Measurements from ENCODE around the gene NEURL1B.

DNA sequence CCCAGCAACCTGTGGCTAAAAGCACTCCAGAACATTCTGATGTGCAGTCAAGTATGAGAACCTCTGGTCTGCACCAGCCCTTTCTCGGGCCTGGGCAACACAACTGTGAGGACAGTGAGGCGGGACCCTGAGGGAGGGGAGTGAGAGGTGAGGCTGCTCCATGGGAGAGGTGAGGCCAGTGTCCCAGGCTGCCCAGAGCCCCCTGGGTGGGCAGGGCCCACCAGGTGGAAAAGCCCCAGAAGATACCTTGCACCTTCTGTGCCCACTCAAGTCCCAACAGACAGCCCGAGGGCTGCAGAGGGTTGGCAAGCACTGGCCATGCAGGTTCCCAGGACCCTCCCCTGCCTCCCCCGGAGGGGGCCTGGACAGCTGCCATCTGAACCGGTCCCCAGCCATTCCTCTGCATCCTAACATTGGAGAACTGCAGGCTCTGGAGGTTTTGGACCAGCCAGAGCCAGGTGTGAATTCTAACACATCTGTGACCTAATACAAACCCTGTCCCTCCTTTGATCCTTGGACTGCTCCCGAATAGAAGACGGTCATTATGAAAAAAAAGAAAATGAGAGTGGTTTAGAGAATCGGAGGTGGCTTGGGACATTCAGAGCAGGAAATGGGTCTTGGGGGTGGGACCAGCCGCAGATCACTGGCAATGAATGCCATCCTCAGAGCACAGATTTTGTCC lies 72.9 kb downstream of the NEURL1B start:
- TF ChIP-seq CTCF (IDR thresholded peaks at IDR 0.05) (no peak), POLR2A (IDR thresholded peaks at IDR 0.05) (no peak)

Data from body of pancreas (tissue), 4 donors.